IPS-18c (cell line): Measurements from ENCODE around the gene PDGFB.

Experiments used
- H3K4me3 ChIP-seq: 2 replicates; pipeline ENCODE4 v1.7.0; 2013; ENCODE audit warnings: low read depth, mild to moderate bottlenecking, low read length, moderate library complexity; ENCODE audit not compliant: insufficient read depth
- H3K9me3 ChIP-seq: one replicate; pipeline ENCODE4 v1.6.1; 2013; ENCODE audit warnings: mild to moderate bottlenecking, low read length, moderate library complexity; ENCODE audit not compliant: control insufficient read depth, insufficient read depth

PDGFB gene

DNA sequence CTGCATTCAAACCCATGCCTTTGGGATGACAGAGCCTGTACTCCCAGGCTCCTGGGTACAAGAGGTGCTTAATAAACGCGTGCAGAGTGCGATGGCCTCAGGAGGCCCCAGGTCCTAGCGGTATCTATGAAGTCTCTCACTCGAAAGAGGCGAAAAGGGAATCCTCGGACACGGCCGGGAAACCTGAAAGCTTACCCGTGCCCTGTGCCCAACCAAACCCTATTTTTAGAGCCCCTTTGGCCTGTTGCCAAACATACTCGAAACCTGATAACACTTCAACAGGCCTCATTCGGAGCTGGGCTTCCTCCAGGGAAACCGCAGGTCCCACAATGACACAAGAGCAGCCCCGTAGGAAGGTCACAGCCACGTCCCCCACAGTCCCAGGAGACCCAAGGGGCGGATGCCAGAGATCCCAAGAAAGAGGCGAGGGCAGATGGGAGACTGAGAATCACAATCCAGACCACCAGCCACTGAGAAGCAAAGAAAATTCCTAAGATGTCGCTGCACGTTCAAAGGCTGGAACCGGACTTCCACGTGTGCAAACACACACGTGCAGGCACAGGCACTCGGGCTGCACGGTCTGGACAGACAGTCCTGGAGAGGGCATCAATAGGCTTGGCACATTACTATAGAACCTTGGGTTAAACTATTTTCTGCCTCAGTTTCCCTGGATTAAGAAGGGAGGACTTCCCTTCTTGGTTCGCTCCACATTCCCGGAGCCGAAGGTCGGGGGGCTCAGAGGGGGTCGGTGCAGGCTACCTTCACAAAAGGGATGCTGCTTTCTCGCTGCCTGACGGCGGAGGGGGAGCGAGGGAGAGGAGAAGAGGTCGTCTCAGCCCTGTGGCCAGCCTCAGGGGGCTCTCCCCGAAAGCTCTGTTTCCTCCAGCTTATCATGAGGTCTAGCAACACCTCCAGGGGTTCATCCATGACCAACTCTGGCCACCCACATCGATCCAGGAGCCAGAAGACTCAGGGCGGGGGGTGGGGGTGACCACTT, 8.2 kb downstream of the PDGFB start:
- no peaks in the 10 kb centered on the region for H3K9me3 ChIP-seq

DNA sequence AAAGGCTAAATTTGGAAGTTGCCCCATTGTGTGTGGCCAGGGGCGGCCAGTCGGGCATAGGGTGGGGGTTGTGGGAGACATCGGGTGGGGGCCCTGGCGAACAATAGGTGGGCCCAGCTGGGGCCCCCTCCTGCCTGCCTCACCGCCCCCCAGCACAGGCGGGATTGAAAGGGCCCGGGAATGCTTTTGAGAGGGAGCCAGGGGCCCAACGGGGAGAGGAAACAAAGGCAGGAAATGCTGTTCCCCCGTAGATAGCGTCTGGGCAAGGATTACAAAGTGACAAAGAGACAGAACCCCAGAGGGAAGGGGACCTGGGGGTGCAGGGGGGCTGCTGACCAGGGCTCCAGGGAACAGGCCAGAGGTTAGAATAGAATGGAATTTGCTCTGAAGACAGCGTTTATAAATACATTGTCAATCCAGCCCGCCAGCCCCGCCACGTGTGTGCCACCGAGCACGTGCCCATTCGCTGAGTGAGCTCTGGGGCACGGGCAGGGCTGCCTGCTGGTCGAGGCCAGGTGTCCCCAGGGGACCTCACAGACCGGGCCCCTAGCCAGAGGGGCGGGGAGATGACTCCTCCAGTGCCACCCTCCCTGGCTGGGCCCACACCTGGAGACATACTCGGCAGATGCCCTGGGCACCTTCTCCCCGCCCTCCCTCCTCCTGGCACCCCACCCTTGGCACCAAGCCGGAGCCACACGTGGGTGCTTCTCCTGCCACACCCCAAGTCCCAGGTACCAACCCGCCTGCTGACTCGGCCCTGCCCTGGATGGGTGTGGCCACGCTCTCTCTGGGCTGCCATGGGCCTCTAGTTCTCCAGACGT, 9.7 kb downstream of the PDGFB start:
- Histone ChIP-seq H3K9me3 (no peaks in the 10 kb centered on the region), H3K4me3 (no peak overlapping the region)

More for the DNA sequence above, 8.2 kb downstream of the PDGFB start:
- no peak overlapping the region for H3K4me3 ChIP-seq

DNA sequence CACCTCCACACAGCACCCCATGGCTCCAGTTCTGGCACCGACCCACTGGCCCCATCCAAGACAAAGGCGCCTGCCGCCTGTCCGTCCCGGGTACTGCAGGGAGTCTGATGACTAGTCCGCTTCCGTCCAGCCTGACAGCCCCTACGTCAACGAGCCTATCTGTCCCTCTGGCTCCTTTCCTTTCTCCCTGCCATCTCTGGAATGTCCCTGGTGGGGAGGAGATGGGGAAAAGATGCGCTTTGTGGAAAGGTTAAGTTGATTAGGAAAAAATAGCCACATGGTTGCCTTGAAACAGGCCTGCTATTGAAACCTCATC, 10.4 kb downstream of the PDGFB start:
- H3K9me3 ChIP-seq: no peaks in the 10 kb centered on the region

DNA sequence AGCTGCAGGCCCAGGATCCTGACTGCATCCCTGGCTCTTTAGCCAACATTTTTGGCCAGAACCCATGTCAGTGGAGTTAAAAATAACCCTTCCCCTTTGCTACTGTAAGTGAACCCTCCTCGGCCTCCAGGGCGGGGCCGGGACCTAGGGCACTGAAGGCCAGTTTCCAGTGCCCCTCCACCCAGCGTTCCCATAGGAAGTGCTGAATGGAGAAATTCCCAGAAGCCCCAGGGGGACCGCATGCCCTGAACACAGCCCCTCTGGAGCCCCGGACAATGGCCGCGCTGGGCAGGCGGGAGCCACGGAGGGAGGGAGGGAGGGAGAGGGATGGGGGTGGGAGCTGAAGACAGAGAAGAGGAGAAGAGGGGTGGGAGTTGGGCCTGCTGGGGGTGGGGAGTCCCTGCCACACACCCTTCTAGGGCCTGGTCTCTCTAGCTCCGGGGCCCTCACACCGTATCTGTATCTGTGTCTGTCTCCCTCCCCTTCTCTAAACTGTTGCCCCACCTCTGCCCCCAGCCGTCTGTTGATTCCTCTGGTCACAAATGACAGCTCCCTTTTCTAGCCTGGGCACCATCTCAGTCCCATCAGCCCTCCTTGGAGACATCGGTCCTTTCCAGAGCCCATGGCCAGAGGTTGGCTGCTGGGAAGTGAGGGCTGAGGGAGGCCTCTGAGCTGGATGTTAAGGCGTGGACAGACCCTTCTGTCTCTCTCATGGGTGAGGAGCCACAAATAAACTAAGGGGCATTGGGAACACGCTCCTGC, 10.9 kb downstream of the PDGFB start:
- no peak overlapping the region for H3K4me3 ChIP-seq
- no peaks in the 10 kb centered on the region for H3K9me3 ChIP-seq

More for the DNA sequence above, 10.4 kb downstream of the PDGFB start:
- H3K4me3 ChIP-seq: no peak overlapping the region

DNA sequence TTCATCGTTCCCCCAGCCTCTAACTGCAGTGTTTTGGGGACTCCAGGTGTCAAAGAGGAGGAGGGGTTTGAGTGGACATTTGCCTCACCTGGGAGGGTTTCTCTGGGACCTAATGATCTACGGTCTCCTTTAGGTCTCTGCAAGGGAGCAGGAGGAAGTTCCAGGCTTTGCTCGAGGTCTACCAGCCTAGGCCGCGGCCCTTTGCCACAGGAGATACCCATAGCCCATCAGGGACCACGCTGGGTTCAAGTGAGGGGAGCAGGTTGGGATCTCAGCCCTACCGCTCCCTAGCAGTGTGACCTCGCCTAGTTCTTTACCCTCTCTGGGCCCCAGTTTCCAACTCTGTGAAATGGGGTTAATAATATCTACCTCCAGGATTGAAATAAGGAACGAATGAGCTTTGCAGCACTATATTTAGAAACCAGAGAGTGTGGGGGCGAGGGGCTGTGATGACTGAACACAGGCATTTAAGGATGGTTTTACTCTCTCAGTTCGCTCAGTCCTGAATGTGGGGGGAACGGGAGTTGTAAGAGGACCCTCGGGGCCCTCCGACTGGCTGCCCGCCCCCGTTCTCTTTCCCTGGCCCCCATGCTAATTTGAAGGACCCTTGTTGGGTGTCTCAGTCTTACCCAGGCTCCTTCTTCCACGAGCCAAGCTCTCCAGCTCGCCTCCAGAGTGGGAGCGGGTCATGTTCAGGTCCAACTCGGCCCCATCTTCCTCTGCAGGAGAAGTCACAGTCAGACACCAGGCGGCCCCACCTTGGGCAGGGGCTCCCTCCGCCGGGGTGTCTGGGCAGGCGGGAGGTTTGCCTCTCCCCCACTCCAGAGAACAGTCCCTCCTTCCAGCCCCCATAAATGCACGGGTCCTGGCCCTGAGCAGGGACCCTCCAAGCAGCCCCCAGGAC, 11.7 kb downstream of the PDGFB start:
- Histone ChIP-seq H3K9me3 (no peaks in the 10 kb centered on the region), H3K4me3 (no peak overlapping the region)

DNA sequence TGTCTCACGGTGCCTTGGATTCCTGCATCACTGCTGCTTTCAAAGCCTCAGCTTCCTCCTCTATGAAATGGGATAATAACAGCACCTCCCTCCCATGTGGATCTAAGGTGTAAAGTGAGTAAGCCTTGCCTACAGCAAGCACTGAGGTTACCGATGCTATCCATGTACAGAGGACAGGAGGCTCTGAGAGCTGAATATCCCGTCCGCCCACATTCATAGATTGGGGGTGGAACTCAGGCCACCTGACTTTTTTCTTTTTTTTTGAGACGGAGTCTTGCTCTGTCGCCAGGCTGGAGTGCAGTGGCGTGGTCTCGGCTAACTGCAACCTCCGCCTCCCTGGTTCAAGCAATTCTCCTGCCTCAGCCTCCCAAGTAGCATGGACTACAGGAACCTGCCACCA, 12.5 kb downstream of the PDGFB start:
- H3K4me3 ChIP-seq: no peak overlapping the region
- H3K9me3 ChIP-seq: peaks cover 2% of the 10 kb centered on the region

DNA sequence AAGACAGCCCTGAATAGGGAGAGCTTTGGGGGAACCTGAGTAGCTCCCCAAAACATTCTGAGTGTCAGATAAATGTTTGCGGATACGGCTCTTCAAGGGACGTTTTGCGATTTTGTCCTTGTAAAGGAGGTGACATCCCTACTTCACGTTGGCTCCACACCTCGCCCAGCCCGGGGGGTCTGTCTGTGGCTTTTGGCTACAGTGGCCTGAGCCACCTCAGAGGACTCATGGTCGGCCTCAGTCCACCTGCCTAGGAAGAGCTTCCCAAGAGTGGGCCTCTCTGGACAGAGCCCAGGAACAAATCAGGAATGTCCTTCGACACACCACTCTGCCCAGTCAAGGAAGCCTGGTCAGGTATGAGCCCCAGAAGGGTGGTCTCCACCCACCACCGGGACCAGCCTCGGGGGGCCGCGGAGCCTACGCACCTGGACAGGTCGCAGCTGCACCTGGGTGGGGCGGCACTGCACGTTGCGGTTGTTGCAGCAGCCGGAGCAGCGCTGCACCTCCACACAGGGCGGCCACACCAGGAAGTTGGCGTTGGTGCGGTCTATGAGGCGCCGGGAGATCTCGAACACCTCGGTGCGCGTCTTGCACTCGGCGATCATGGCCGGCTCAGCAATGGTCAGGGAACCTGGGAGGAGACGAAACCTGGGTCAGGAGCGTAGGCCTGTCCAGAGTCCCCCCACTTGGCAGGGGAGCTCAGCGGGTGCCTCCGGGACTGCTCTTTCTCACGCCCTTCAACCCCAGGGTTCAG, 13.4 kb downstream of the PDGFB start:
- no peak overlapping the region for H3K4me3 ChIP-seq
- H3K9me3 ChIP-seq: peaks cover 2% of the 10 kb centered on the region

DNA sequence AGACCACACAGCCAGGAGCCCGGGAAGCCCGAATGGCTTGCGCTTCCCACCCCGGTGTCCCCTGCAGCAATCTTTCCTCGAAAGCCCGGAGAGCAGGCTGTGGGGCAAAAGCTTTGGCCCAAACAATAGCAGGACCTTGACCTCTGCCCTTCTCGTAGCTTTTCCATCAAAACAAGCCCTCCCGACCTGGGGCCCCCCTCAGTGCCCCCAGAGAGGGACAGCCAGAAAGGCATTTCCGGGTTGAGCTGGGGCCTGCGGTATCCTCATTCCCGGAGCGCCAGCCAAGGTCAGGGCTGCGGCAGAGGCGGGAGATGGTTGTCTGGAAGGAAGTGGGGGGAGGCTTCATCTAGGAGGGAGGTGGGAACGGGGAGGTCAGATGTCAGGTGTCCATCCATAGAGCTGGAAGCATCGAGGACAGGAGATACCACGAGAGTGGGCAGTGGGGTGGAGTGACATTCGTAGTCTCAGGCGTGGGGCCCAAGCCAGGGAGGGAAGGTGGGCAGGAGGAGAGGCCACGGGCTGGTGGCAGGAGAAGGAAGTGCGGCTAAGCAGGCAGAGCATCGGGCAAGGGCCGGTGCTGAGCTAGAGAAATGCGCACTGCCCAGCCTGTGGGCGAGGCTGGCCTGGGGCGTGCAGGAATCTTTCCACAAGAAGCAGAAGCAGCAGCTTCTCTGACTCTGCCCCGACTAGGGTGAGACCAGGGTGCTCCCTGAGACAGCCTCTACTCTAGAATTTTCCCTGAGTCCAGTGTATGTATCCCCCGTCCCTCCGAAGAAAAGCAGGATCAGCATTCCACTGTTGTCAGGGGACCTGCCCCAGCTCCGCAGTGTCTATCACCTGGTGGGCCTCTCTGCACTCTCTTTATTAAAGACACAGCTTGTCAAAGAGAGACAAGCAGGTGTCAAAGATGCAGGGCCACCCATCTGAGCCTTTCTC, 14.3 kb downstream of the PDGFB start:
- Histone ChIP-seq H3K4me3 (no peak overlapping the region), H3K9me3 (peaks cover 2% of the 10 kb centered on the region)

DNA sequence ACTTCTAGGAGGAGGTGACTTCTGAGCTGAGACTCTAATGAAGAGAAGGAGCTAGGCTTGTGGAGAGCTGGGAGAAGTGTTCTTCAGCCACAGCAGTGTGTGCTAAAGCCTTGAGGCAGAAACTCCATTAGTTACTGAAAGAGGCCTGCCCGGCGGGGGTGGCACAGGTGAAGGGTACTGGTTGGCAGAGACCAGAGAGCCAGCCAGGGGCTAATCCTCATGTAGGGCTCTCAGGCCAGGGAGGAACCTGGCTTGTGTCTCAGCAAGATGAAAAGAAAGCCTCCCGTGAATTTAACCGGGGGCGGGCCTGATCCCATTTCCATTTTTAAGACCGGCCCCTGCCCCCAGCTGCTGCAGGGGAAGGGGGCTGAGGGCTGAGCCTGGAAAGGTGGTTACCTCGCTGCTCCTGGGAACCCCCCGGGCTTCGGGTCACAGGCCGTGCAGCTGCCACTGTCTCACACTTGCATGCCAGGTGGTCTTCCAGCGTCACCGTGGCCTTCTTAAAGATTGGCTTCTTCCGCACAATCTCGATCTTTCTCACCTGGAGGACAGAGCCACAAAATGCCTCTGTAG, 15.0 kb downstream of the PDGFB start:
- no peak overlapping the region for H3K4me3 ChIP-seq
- peaks cover 2% of the 10 kb centered on the region for H3K9me3 ChIP-seq

DNA sequence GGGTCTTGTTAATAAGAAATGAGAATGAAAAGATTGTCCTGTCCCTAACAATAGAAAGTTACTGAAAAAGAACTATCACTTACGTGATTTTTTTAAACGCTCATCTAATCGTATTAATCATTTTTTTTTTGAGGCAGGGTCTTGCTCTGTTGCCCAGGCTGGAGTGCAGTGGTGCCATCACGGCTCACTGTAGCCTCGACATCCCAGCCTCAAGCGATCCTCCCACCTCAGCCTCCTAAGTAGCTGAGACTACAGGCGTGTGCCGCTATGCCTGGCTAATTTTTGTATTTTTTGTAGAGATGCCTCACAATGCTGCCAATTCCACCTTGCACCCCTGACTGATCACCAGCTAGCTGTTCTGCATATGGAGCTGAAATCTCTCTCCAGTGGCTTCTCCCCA, 15.7 kb downstream of the PDGFB start:
- no peak overlapping the region for H3K4me3 ChIP-seq
- H3K9me3 ChIP-seq: peaks cover 2% of the 10 kb centered on the region

DNA sequence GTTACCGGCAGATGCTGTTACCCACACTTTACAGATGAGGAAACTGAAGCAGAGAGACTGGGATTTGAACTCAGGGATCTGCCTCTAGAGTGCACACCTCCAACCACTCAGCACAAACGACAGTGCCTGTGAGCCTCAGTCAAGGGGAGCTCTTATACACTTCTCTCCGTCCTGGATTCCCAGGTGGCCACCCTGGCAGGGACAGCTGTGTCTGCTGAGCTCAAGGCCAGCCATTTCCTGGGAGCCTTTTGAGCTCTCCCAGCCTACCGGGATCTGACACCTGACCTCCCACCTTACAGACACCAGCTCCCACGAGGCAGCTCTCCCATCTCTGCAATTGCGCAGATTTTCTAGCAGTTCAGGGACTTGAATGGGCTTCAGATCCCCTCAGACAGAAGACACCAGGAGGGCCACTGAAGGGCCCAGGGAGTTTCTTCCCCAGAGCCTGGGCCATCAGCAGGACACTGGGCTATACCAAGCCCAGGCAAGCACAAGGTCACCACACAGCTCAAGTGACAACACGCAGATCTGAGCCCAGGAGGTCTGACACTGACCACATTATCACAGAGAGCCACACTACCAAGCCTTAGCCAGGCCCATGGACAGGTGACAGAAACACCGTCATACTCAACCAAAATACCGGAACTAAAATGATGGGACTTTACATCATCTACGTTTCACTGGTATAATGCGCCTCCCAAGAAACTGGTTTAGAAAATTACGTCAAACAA, 17.1 kb downstream of the PDGFB start:
- H3K9me3 ChIP-seq: peaks cover 2% of the 10 kb centered on the region
- H3K4me3 ChIP-seq: no peak overlapping the region

DNA sequence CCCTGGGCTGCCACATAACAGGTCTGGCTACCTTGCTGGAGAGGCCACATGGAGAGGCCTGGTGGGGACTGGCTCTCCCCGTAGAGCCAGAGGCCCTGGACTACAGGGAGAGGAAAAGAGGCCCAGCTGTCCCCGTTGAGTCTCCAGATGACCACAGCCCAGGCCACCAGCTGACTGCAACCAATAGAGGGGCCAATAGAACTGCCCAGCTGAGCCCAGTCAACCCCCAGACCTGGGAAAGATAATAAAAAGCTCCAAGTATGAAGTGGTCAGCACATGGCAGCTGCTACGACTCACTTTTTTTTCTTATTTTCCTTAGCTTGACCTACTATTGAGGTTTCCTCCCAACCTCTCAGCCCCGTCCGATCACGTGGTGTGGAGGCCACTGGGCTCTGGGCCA, 18.4 kb downstream of the PDGFB start:
- no peak overlapping the region for H3K4me3 ChIP-seq
- H3K9me3 ChIP-seq: peaks cover 5% of the 10 kb centered on the region

DNA sequence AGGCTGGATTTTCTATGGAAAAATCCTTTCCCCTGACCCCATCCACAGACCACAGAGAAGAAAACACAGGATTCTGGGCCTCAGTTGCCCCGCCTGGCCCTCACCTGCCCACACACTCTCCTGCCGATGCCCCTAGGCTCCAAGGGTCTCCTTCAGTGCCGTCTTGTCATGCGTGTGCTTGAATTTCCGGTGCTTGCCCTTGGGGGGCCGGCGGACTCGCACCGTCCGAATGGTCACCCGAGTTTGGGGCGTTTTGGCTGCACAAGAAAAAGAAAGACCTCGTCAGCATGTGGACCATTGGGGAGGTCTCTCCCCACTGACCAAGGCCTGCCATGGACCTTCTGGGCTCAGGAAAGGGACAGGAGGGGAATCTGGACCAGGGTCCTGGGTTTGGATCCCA, 19.2 kb downstream of the PDGFB start:
- H3K9me3 ChIP-seq: peaks cover 5% of the 10 kb centered on the region
- no peak overlapping the region for H3K4me3 ChIP-seq

DNA sequence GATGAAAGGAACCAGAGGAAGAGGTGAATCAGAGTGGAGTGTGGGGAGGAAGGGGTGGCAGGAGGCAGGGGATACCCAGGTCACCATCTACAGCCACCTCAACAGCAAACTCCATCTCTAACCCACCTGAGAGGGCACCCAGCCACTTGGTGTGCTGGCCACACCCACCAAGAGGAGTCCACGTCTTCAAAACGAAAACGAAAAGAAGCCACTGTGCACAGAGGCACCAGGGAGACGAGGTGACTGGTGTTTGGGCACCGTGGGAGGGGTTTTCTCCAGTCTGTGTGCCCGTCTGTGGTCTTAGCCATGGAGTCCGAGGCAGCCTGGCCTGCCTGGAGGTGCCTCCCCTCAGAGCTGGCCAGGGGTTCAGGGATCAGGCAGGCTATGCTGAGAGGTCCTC, 20.2 kb downstream of the PDGFB start:
- Histone ChIP-seq H3K4me3 (no peak overlapping the region), H3K9me3 (peaks cover 5% of the 10 kb centered on the region)
